ENCODE measurements around the gene TGFBR3L. TPM values are rescaled to one million over a fixed set of nuclear protein-coding genes. Genes with fewer than 3 reads are reported as not detected.
A peak's percentile ranks its signal among the peaks of the same experiment; 100 is the strongest.

TGFBR3L gene
- total RNA-seq, 1 experiment from 2014 or later: 12.5 TPM

- intact Hi-C loops (cut with micrococcal nuclease; ENCODE audit: unreplicated experiment): no loop called here
- BruUV-seq (replicated peaks): no TSS peak
- H3K27me3 ChIP-seq (ENCODE audit: control insufficient read depth, insufficient read depth, low read length): no peaks in the 10 kb centered on the region
- in situ Hi-C loops (cut with HindIII; ENCODE audit: low pct_unique_long_range_greater_than_20kb, low sequenced_read_pairs): no loop called here
- TF ChIP-seq POLR2AphosphoS5 (IDR thresholded peaks at IDR 0.05; ENCODE audit: low read depth, low read length): no peak
- TF ChIP-seq SIN3A (IDR thresholded peaks at IDR 0.05; ENCODE audit: borderline replicate concordance, insufficient read depth, low read depth, low read length): no peak
- no peak for TF ChIP-seq CTCF (IDR thresholded peaks at IDR 0.05)
- TF ChIP-seq REST (IDR thresholded peaks at IDR 0.05; ENCODE audit: insufficient read depth in 1 of 2, low read depth in 2 of 2, low read length in 1 of 2): no peak
- no peak for TF ChIP-seq TCF7L2 (IDR thresholded peaks at IDR 0.05; ENCODE audit: low read depth, low read length)
- ATAC-seq (no peak), DNase-seq (ENCODE audit: low read depth, low spot score) (no peak)
- no peaks in the 10 kb centered on the region for H3K36me3 ChIP-seq (ENCODE audit: control insufficient read depth, insufficient read depth, low read length)
- H3K4me1 ChIP-seq (ENCODE audit: control insufficient read depth, insufficient read depth, low read length): no peaks in the 10 kb centered on the region
- no peaks in the 10 kb centered on the region for H3K9me3 ChIP-seq (ENCODE audit: control insufficient read depth, insufficient read depth, low read depth, low read length)
- no peak overlapping the region for H3K27ac ChIP-seq (ENCODE audit: low read length)
- no peak overlapping the region for H3K4me3 ChIP-seq (ENCODE audit: low read depth in 2 of 2, low read length in 2 of 2)
- CTCF ChIA-PET: no interaction called here
- POLR2A ChIA-PET: no interaction called here
Measured at GRCh38 chr19:7877249-7877836, 37.3 kb upstream of the TGFBR3L start.

DNA sequence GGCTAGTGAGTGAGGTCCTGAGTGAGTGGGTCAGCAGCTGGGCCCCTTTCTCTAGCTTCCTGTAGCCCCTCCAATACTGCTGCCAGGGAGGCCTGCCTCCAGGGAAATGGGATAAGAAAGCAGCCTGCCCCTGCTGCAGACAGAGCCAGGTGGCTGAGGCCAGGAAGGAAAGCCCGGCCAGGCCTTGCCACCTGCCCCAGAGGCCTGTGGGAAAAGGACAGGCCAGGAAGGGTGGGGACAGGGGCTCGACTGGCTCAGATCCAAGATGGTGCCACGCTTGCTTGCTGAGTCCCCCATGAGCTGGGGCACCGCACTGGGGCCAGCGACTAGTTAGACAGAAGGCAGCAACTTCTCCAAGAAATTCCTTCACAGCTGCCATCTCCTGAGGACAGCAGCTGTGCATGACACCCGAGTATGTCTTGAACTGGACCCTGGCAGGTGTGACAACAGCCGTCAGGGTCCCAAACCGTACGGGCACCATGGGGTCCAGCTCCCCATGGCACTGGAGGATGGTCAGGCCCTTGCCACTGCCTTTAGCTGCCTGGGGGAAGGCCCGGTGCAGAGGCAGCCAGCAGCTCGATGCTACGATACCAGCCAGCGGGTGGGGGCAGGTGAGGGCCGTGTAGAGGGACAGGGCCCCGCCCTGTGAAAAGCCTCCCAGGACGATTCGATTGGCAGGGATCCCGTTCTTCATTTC, 35.4 kb upstream of the TGFBR3L start:
- ATAC-seq: peak; percentile 50
- in situ Hi-C loops (cut with HindIII; ENCODE audit: low pct_unique_long_range_greater_than_20kb, low sequenced_read_pairs): no loop called here
- POLR2A ChIA-PET: no interaction called here
- Histone ChIP-seq H3K4me1 (ENCODE audit: control insufficient read depth, insufficient read depth, low read length) (no peaks in the 10 kb centered on the region), H3K9me3 (ENCODE audit: control insufficient read depth, insufficient read depth, low read depth, low read length) (no peaks in the 10 kb centered on the region), H3K4me3 (ENCODE audit: low read depth in 2 of 2, low read length in 2 of 2) (no peak overlapping the region), H3K36me3 (ENCODE audit: control insufficient read depth, insufficient read depth, low read length) (no peaks in the 10 kb centered on the region), H3K27me3 (ENCODE audit: control insufficient read depth, insufficient read depth, low read length) (no peaks in the 10 kb centered on the region), H3K27ac (ENCODE audit: low read length) (no peak overlapping the region)
- CTCF ChIA-PET: interaction anchor here (0.6 to 1.5 kb wide), 2 partner anchors 10 to 23 kb away, joined by 5 to 6 read pairs; no protein-coding TSS in a partner anchor
- no TSS peak for BruUV-seq (replicated peaks)
- intact Hi-C loops (cut with micrococcal nuclease; ENCODE audit: unreplicated experiment): no loop called here
- TF ChIP-seq TCF7L2 (IDR thresholded peaks at IDR 0.05; ENCODE audit: low read depth, low read length): no peak
- TF ChIP-seq SIN3A (IDR thresholded peaks at IDR 0.05; ENCODE audit: borderline replicate concordance, insufficient read depth, low read depth, low read length): no peak
- no peak for TF ChIP-seq CTCF (IDR thresholded peaks at IDR 0.05)
- no peak for TF ChIP-seq POLR2AphosphoS5 (IDR thresholded peaks at IDR 0.05; ENCODE audit: low read depth, low read length)
- TF ChIP-seq REST (IDR thresholded peaks at IDR 0.05; ENCODE audit: insufficient read depth in 1 of 2, low read depth in 2 of 2, low read length in 1 of 2): no peak
- no peak for DNase-seq (ENCODE audit: low read depth, low spot score)

Measured in Panc1 (cell line).